M059J (cell line): ENCODE results near the gene FOXM1. TPM values are rescaled to one million over a fixed set of nuclear protein-coding genes. Genes with fewer than 3 reads are reported as not detected.

ENCODE experiments used
- DNase-seq: peaks from one replicate; pipeline ENCODE4 v3.0.0-alpha.2; 2012; ENCODE audit warnings: low read depth
- total RNA-seq: library from RNA; depleted of rRNA; stranded (reverse); fragments of >200 nt; shearing (Covaris generic); gene quantifications from 2 replicates; pipeline ENCODE4 v1.2.3, GENCODE V29; 2014

Gene FOXM1
- total RNA-seq, 1 experiment from 2014 or later = 67.5 TPM

GRCh38 chr12:2835691-2836403 lies 41.1 kb downstream of the FOXM1 start:
- no peak for DNase-seq

DNA sequence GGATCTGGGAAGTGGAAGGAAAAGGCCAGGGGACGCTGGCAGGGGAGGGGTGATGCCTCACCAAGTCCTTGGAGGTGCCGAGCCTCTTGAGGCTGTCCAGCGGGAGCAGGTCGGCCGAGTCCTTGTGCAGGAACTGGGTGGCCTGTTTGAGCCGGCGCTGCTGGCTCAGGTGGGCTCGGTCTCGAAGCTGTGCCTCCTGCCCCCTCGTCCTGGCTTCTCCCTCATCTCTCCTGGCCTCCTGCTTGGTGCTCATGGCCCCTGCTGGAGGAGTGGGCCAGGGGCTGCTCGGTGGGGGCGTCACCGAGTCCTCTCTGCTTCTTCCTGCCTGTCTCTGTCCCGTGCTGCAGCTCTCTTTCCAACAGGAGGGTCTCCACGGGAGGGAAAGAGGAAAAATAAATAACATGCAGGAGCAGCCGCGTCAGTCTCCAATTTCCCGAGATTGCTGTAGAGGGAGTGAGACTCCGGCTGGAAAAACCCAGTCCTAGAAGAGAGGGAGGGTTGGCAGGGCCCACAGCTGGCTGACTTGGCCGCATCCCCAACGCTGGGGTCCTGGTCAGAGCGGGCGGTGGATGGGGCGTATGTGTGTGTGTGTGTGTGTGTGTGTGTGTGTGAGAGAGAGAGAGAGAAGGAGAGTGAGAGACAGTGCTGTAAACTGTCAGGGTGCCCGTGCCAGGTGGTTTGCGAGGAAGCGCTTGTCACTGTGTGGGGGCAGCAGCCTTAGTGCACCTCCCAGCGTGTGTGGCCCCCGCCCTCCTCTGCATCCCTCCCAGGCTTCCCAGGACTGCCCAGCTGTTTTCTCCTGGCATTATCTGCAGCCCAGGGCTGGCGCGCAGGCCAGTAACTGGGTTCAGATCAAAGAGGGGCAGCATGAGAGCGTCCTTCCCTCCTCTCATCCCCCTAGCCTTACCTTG lies 42.1 kb downstream of the FOXM1 start, which contains the start of gene NRIP2:
TSS of gene NRIP2 (minus strand) at position 455 of the 911 bp plus-strand sequence. CDS start at position 403, 52 bp downstream.
- DNase-seq = no peak

GRCh38 chr12:2833810-2834209 lies 43.2 kb downstream of the FOXM1 start:
- DNase-seq = no peak

DNA sequence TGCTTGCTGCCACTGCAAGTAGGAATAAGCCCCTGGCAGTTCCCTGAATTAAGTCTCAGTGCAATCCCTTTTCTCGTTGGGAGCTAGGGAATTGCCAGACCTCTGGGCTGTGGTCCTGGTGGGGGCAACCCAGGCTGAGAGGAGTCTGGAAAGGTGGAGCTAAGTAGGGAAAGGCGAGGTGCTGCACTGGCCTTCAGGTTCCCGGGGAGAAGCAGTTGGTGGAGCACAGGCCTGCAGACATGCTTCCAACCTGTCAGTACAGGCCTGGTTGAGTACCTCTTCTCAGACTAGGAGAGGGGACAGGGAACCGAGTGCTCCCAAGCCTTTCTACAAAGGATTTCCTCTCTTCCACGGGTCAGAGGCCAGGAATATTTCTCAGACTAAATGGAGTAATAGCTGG lies 43.6 kb downstream of the FOXM1 start:
- no peak for DNase-seq

- DNase-seq = no peak
Measured at GRCh38 chr12:2832550-2833127, 44.3 kb downstream of the FOXM1 start.

- DNase-seq = no peak
Measured at GRCh38 chr12:2829275-2829674, 47.7 kb downstream of the FOXM1 start.

DNA sequence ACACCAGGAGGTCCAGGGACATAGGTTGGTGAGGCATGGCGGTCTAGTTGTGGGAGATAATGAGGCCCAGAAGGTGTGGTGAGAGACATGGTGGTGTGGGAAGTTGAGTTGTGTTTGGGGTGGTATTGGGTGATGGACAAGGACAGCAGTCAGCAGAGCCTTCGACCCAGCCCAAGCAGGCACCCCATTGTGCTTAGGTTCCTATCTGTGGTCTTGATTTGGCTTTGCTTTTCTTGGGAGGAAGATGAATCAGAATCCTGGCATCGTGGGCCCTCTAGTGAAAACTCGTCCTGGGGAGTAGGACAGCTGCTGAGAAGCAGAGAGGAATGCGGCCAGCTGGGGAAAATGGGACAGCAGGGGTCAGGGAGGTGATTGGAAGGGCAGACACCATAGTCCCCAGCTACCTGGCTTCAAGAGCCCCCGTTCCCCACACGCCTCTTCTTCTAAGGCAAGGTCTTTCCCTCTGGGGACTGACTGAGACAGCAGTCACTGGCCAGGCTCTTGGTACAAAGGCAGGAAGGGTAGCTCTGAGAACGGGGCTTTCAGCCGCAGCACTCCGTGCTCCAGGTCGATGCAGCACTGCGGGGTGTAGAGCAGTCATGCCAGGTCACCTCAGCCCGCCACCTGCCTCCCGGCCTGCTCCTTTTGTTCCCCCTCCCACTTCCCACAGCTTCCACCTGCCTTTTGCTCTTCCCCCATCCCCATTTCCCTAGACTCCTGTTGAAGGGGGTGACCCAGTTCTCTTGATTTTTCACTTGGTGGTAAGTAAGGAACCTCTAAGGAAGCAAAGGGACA lies 50.1 kb downstream of the FOXM1 start:
- DNase-seq = no peak

GRCh38 chr12:2826036-2826435 lies 50.9 kb downstream of the FOXM1 start:
- no peak for DNase-seq

- DNase-seq = no peak
Measured at GRCh38 chr12:2825132-2825531, 51.8 kb downstream of the FOXM1 start.

DNA sequence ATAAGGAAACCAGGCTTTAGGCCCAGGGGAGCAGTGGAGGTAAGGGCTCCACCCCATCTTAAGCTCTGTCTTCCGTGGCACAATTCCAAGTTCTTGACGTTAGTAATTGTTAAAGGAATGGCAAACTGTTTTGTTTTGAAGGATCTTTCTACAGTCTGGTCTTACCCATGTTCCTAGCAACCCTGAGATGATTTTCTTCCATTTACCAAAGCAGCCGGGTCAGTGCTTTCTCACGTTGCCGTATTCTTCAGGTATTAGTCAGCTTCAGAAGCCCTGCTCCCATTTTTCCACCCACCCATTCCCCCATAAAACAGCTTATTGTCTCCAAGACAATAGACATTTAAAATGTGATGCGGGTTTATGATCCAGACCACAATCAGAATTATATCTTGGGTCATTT lies 52.4 kb downstream of the FOXM1 start:
- DNase-seq = no peak

DNA sequence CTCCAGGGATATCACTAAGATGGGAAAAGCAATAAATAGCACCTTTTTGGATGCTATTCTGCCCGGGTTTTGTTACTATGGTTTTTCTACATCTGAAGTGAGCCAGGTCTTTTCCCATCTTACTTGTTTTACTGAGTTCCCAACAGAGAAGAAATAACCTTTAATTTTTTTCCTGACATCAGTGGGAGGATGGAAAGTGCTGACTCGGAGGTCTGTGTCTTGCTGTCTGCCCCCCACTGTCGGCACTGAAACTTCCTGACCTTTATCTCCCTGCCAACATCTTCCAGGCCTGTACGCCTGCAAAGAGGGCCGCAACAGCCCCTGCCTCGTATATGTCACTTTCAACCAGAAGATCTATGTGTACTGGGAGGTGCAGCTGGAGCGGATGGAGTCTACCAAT lies 53.5 kb downstream of the FOXM1 start:
- no peak for DNase-seq

GRCh38 chr12:2820432-2820831 lies 56.5 kb downstream of the FOXM1 start:
- DNase-seq = no peak

- no peak for DNase-seq
Measured at GRCh38 chr12:2819810-2820209, 57.2 kb downstream of the FOXM1 start.

DNA sequence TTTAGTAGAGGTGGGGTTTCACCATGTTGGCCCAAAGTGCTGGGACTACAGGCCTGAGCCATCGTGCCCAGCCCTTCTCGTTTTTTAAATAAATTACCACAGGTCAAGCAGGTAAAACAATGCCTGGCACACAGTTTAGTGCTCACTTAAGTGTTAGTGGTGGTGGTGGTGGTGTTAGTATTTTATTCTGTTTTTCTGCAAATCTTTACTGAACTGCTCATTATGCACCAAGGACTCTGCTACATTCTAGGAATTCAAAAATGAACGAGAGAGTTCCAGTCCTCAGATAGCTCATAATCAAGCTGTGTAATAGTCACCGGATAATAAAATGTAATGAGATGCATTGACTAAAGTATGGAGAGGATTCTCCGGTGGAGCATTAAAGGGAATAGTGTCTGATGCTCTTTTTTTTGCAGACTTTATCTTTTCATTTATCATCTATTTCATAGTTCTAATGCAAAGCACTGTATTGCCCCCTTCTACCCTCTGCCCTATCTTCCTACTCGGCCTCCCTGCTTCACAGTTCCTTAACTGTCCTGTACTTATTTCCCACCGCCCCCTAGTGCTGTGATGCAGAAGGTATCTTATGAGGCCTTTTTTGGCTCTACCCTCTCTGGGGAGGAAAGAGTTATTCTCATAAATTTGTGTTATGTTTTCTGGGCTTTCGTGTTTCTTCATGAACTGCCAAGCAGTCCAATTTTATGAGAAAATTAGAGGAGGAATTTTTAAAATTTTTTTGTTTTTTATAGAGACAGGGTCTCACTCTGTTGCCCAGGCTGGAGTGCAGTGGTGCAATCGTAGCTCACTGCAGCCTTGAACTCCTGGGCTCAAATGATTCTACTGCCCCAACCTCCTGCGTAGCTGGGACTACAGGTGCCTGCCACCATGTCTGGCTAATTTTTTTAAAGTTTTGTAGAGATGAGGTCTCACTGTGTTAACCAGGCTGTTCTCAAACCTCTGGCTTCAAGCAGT lies 63.5 kb downstream of the FOXM1 start:
- DNase-seq = peak; percentile 72

DNA sequence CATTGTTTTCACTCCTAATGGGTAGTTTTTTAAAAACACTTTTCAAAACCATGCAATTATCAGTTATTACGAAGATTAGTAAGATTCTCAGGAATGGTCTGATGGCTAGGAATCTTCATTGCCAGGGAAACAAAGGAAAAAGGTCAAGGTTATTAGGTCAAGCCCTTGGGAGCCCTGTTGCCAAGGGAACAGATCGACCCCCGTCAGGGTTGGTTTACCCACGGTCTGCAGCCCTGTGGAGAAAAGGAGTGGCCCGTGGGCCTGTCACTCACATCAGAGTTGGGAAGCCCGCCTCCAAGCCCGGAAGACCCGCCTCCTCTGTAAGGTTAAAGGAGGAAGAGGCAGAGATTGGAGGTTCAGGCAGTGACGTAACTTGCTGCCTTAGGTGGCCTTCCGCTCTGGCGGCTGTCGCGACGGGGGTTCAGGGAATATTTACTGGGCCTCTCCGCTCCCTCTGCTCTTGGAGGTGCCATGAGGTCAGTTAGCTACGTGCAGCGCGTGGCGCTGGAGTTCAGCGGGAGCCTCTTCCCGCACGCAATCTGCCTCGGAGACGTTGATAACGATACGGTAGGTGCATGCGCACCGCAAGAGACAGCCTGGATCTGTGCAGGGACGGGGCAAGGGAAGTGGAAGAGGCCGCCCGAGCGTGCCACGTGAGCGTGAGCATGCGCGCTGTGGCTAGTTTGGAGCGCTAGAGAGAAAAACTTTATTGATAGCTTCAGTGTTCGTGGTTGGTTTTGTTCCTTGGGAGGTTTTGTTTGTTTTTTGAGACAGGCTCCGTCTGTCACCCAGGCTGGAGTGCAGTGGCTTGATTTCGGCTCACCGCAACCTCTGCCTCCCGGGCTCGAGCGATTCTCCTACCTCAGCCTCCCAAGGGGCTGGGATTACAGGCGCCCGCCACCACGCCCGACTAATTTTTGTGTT lies 64.4 kb downstream of the FOXM1 start, which contains the start of gene ITFG2:
TSS of gene ITFG2 (plus strand) at position 379 of the 924 bp plus-strand sequence. CDS start at position 472, 93 bp downstream.
- peak; percentile 98 for DNase-seq

GRCh38 chr12:2811801-2812200 lies 65.2 kb downstream of the FOXM1 start:
- no peak for DNase-seq
